ENCODE measurements around the gene PCDHB14.
"Not testable (repeated sequence)": the region's sequence is repeated elsewhere in the genome, so short reads cannot be mapped to it uniquely, and the experiment has no call there.

The PCDHB14 gene

GRCh38 chr5:141210281-141210680, 12.9 kb upstream of the PCDHB14 start:
- DNase-seq (ENCODE audit: low read depth in 2 of 2), result not testable (repeated sequence)

DNA sequence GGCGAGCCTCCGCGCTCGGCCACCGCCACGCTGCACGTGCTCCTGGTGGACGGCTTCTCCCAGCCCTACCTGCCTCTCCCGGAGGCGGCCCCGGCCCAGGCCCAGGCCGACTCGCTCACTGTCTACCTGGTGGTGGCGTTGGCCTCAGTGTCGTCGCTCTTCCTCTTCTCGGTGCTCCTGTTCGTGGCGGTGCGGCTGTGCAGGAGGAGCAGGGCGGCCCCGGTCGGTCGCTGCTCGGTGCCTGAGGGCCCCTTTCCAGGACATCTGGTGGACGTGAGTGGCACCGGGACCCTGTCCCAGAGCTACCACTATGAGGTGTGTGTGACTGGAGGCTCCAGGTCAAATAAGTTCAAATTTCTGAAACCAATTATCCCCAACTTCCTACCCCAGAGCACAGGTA, 12.3 kb upstream of the PCDHB14 start:
- DNase-seq (ENCODE audit: low read depth in 2 of 2), result not testable (repeated sequence)

GRCh38 chr5:141213656-141214339, 9.3 kb upstream of the PCDHB14 start, which contains the start of gene PCDHB13:
TSS of gene PCDHB13 (plus strand) at chr5:141213919. CDS start at chr5:141214124, 205 bp downstream.
- not testable (repeated sequence) for DNase-seq (ENCODE audit: low read depth in 2 of 2)

GRCh38 chr5:141214583-141214982, 8.6 kb upstream of the PCDHB14 start:
- not testable (repeated sequence) for DNase-seq (ENCODE audit: low read depth in 2 of 2)

DNA sequence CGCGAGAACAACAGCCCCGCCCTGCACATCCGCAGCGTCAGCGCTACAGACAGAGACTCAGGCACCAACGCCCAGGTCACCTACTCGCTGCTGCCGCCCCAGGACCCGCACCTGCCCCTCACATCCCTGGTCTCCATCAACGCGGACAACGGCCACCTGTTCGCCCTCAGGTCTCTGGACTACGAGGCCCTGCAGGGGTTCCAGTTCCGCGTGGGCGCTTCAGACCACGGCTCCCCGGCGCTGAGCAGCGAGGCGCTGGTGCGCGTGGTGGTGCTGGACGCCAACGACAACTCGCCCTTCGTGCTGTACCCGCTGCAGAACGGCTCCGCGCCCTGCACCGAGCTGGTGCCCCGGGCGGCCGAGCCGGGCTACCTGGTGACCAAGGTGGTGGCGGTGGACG, 7.6 kb upstream of the PCDHB14 start:
- not testable (repeated sequence) for DNase-seq (ENCODE audit: low read depth in 2 of 2)

GRCh38 chr5:141216035-141216434, 7.1 kb upstream of the PCDHB14 start:
- DNase-seq (ENCODE audit: low read depth in 2 of 2), result not testable (repeated sequence)

- DNase-seq (ENCODE audit: low read depth in 2 of 2), result not testable (repeated sequence)
Observed at GRCh38 chr5:141224844-141225243, 1.7 kb downstream of the PCDHB14 start.

- not testable (repeated sequence) for DNase-seq (ENCODE audit: low read depth in 2 of 2)
Observed at GRCh38 chr5:141225421-141225820, 2.3 kb downstream of the PCDHB14 start.

GRCh38 chr5:141234109-141234667, 11.0 kb downstream of the PCDHB14 start:
- DNase-seq (ENCODE audit: low read depth in 2 of 2), result no peak

DNA sequence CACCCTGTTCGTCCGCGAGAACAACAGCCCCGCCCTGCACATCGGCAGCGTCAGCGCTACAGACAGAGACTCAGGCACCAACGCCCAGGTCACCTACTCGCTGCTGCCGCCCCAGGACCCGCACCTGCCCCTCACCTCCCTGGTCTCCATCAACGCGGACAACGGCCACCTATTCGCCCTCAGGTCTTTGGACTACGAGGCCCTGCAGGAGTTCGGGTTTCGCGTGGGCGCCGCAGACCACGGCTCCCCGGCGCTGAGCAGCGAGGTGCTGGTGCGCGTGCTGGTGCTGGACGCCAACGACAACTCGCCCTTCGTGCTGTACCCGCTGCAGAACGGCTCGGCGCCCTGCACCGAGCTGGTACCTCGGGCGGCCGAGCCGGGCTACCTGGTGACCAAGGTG, 12.8 kb downstream of the PCDHB14 start:
- not testable (repeated sequence) for DNase-seq (ENCODE audit: low read depth in 2 of 2)

DNA sequence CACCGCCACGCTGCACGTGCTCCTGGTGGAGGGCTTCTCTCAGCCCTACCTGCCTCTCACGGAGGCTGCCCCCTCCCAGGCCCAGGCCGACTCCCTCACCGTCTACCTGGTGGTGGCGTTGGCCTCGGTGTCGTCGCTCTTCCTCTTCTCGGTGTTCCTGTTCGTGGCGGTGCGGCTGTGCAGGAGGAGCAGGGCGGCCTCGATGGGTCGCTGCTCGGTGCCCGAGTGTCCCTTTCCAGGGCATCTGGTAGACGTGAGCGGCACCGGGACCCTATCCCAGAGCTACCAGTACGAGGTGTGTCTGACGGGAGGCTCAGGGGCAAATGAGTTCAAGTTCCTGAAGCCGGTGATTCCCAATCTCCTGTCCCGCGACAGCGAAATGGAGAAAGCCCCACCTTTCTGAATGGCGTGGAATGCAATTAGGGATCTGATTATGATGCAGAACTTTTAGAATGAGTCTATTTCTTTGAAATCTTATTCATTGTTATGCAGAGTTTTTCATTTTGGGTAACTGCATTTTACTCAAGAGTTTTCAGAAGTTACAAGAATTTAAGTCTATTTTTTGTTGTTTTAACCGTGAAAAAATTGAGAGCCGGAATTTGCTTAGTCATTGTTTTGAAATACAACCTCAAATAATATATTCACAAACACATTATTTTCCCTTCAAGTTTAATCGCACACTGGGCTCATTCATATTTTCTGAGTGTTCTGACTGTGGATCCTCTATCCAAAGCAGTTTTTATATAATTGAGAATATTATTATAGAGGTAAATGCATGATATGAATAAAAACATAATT, 13.6 kb downstream of the PCDHB14 start:
- DNase-seq (ENCODE audit: low read depth in 2 of 2), result no peak

GRCh38 chr5:141241496-141241895, 18.4 kb downstream of the PCDHB14 start:
- DNase-seq (ENCODE audit: low read depth in 2 of 2), result no peak

DNA sequence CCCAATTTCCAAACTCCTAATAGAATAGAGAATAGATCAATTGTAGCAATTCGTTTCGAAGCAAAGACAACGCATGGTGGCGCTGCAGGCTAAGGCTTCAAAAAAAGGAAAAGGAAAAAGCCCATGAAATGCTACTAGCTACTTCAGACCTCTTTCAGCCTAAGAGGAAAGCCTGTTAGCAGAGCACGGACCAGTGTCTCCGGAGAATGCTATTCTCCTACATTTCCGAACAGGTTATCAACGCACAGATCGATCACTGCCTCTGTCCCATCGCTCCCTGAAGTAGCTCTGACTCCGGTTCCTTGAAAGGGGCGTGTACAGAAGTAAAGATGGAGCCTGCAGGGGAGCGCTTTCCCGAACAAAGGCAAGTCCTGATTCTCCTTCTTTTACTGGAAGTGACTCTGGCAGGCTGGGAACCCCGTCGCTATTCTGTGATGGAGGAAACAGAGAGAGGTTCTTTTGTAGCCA, 22.1 kb downstream of the PCDHB14 start, which contains the start of gene PCDHB15:
TSS of gene PCDHB15 (plus strand) at position 146 of the 468 bp plus-strand sequence. CDS start at position 330, 184 bp downstream.
- DNase-seq (ENCODE audit: low read depth in 2 of 2), result no peak

- not testable (repeated sequence) for DNase-seq (ENCODE audit: low read depth in 2 of 2)
Observed at GRCh38 chr5:141246971-141247370, 23.8 kb downstream of the PCDHB14 start.

DNA sequence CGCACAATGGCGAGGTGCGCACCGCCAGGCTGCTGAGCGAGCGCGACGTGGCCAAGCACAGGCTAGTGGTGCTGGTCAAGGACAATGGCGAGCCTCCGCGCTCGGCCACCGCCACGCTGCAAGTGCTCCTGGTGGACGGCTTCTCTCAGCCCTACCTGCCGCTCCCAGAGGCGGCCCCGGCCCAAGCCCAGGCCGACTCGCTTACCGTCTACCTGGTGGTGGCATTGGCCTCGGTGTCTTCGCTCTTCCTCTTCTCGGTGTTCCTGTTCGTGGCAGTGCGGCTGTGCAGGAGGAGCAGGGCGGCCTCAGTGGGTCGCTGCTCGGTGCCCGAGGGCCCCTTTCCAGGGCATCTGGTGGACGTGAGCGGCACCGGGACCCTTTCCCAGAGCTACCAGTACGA, 24.3 kb downstream of the PCDHB14 start:
- not testable (repeated sequence) for DNase-seq (ENCODE audit: low read depth in 2 of 2)

DNA sequence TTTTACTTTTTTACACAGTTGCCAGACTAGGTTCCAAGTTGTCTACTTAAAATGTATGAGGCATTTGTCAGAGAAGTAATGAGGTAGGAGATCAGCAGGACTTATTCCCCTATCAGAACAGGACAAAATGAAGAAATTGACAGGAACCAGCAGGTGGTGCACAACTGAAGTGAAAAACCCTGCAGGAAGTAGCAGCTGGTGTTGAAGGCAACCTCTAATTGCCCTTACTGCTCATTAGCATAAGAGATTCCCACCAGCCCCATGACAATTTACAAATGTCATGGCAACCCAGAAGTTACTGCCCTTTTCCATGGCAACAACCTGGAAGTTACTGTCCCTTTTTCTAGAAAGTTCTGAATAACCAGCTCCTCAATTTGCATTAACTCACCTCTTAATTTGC, 27.4 kb downstream of the PCDHB14 start:
- no peak for DNase-seq (ENCODE audit: low read depth in 2 of 2)

DNA sequence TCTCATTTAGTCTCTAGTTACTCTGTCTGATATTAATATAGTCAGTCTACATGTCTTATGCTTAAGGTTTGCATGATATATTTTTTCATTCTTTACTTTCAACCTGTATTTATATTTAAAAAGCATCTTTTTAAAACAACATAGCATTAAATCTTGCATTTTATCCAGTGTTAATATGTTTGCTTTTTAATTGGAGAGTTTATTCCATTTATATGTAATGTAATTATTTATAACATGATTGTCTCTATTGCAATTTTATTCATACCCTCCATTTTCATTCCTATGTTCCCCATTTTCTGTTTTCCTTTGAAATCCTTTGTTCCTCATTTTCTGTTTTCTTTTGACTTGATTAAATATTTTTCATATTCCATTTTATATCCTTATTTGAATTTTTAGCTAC, 35.3 kb downstream of the PCDHB14 start:
- DNase-seq (ENCODE audit: low read depth in 2 of 2), result no peak

- no peak for DNase-seq (ENCODE audit: low read depth in 2 of 2)
Observed at GRCh38 chr5:141258948-141259347, 35.8 kb downstream of the PCDHB14 start.

- no peak for DNase-seq (ENCODE audit: low read depth in 2 of 2)
Observed at GRCh38 chr5:141260458-141261237, 37.5 kb downstream of the PCDHB14 start.

DNA sequence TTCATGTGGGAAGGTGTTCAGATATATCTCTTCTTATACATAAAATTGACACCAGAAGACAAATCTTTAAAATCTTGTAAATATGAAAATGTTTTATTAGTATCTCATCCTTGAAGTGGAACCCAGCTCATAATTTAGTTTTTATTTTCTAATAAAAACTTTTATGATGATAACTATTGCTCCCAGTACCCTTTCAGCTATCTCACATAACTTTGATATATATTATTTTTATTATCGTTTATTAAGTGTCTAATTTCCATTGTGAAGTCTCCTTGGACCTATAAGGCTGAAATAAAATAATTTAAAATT, 38.0 kb downstream of the PCDHB14 start:
- DNase-seq (ENCODE audit: low read depth in 2 of 2), result no peak

DNA sequence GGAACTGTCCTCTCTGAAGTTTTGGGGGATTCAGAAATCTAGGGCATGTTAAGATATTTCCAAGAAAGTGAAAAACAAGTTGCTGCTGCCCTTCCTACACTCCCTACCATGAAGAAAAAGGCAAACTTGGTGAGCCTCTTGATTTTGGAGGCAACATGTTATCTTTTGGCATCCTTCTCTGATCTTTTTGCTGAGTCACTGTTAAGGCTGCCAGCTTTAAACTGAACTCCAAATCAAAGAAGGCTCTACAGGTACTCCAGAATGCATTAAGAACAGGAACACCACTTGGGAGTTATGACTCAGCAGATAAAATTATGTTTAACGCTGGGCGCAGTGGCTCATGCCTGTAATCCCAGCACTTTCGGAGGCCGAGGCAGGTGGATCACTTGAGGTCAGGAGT, 46.1 kb downstream of the PCDHB14 start:
- no peak for DNase-seq (ENCODE audit: low read depth in 2 of 2)

DNA sequence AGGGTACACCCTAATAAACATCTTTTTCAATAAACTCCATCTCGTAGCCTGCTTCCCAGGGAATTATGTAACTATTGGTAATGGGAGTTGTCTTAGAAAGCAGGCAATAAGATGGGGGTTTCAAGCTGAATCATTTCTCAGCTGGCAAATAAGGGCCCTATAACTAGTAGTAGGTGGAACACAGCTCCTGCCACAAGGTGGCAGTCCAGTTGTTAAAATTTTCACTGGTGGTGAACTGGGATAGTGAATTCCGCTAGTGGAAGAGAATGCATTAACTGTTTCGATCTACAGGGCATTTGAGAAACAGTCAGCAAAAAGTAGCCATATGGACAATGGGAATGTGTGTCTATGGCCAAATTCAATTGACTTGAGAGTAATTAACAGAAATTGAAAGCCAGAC, 49.8 kb downstream of the PCDHB14 start:
- DNase-seq (ENCODE audit: low read depth in 2 of 2), result no peak

Data from fibroblast of skin of left biceps (primary cell).